ENCODE results near the gene SAYSD1.

GRCh38 chr6:39057251-39058155 is 57.5 kb downstream of the SAYSD1 start:
- TF ChIP-seq CTCF (IDR thresholded peaks at IDR 0.05) (no peak), POLR2A (IDR thresholded peaks at IDR 0.05) (no peak), POLR2AphosphoS5 (IDR thresholded peaks at IDR 0.05) (no peak)

All from stomach (tissue), 4 donors.